Epithelial cell of proximal tubule (primary cell): ENCODE measurements around the gene C1QTNF8. TPM values are rescaled to one million over a fixed set of nuclear protein-coding genes. Genes with fewer than 3 reads are reported as not detected.

Source experiments
- DNase-seq: peaks from one replicate; pipeline ENCODE4 v3.0.0-alpha.2; 2011; ENCODE audit warnings: low read depth
- H3K4me3 ChIP-seq: 2 replicates; pipeline ENCODE4 v1.5.1; 2011; ENCODE audit warnings: low read depth, mild to moderate bottlenecking, low read length
- total RNA-seq: library from RNA; depleted of rRNA; stranded (reverse); fragments of >200 nt; gene quantifications from 2 replicates; pipeline ENCODE4 v1.2.3, GENCODE V29; 2015
- TF ChIP-seq, protein P1 (sequence below): conservative IDR thresholded peaks from 2 replicates; pipeline ENCODE4 v1.5.1; 2012; ENCODE audit warnings: low read depth, mild to moderate bottlenecking, low read length

The C1QTNF8 gene
- total RNA-seq, 1 donor from 2014 or later = not detected

DNA sequence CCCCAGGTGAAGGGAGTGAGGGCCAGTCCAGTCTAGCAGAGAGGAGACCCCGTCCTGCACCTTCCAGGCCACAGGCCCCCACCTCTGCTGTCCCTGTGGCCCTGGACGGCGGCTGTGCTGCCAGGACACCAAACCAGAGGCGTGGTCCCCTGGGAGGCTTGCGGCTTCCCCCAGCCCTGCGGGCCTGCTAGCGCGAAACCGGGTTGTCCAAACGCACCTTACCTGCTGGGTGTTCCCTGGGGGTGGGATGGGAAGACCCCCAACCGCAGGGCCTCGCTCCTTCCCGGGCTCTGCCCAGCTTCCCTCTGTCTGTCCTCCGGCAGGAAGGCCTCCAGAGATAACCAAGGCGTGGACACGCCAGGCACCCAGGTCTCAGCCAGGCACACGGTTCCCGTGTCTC is 37.2 kb upstream of the C1QTNF8 start:
- no peak for DNase-seq
- TF ChIP-seq, protein P1, sequence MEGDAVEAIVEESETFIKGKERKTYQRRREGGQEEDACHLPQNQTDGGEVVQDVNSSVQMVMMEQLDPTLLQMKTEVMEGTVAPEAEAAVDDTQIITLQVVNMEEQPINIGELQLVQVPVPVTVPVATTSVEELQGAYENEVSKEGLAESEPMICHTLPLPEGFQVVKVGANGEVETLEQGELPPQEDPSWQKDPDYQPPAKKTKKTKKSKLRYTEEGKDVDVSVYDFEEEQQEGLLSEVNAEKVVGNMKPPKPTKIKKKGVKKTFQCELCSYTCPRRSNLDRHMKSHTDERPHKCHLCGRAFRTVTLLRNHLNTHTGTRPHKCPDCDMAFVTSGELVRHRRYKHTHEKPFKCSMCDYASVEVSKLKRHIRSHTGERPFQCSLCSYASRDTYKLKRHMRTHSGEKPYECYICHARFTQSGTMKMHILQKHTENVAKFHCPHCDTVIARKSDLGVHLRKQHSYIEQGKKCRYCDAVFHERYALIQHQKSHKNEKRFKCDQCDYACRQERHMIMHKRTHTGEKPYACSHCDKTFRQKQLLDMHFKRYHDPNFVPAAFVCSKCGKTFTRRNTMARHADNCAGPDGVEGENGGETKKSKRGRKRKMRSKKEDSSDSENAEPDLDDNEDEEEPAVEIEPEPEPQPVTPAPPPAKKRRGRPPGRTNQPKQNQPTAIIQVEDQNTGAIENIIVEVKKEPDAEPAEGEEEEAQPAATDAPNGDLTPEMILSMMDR = no peak
- no peak overlapping the region for H3K4me3 ChIP-seq

DNA sequence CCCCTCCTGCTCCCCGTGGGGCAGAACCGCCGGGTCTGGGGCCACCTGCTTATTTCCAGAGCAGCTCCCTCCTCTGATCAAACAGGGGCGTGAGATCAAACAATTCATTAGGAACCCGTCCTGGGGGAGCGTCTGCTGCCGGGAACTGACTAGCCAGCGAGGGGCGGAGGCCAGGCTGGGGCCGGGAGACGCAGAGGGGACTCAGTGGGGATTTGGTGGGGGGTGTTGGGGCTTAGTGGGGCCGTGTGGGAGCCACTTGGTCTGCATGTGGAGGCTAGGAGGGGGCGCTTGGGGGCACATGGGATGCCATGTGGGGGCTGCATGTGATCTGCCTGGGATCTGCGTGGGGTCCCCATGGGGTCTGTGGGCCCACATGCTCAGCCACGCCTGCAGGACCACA is 36.4 kb upstream of the C1QTNF8 start:
- DNase-seq = no peak
- no peak overlapping the region for H3K4me3 ChIP-seq
- TF ChIP-seq, protein P1 = no peak

DNA sequence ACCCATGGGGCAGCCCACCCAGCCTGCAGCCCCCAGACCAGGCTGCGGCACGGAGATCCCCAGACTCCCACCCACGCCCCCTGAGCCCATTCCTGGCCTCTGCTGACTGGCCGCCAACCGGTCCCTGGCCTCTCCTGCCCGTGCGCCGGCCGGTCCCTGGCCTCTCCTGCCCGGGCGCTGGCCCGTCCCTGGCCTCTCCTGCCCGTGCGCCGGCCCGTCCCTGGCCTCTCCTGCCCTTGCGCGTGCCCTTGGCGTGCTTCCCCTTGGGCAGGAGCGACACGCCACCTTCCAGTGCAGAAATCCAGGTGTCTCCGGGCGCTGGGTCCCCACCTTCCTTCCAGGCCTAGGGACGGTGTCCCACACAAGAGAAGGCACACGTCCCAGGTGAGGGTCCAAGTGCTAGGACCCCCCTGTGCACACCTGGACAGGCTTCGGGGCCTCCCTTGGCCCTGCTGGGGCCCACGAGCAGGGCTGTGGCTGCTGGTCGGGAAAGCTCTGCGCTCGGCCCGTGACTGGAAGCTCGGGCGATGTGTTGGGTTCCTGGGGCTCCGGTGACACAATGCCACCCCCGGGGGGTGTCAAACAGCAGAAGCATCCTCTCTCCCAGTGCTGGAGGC is 35.4 kb upstream of the C1QTNF8 start:
- TF ChIP-seq, protein P1 = no peak
- no peak overlapping the region for H3K4me3 ChIP-seq
- no peak for DNase-seq

DNA sequence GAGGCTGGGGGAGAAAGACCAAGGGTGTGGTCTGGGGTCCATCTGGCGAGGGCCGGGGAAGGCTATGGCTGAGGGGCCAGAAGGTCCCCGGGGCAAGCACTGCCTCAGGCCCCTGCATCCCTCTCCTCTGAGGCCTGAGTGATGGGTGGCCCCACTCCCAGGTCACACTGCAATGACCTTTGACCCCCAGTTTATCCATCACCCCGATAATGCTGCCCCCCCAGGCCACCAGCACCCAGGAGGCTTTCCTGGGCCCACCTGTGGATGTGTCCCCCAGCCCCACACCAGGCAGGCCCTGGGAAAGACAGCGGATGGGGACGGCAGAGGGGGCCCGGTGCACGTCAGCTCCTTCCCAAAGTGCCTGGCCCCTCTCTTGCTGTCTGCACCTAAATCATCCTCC is 34.3 kb upstream of the C1QTNF8 start:
- TF ChIP-seq, protein P1 = no peak
- no peak for DNase-seq
- no peak overlapping the region for H3K4me3 ChIP-seq

DNA sequence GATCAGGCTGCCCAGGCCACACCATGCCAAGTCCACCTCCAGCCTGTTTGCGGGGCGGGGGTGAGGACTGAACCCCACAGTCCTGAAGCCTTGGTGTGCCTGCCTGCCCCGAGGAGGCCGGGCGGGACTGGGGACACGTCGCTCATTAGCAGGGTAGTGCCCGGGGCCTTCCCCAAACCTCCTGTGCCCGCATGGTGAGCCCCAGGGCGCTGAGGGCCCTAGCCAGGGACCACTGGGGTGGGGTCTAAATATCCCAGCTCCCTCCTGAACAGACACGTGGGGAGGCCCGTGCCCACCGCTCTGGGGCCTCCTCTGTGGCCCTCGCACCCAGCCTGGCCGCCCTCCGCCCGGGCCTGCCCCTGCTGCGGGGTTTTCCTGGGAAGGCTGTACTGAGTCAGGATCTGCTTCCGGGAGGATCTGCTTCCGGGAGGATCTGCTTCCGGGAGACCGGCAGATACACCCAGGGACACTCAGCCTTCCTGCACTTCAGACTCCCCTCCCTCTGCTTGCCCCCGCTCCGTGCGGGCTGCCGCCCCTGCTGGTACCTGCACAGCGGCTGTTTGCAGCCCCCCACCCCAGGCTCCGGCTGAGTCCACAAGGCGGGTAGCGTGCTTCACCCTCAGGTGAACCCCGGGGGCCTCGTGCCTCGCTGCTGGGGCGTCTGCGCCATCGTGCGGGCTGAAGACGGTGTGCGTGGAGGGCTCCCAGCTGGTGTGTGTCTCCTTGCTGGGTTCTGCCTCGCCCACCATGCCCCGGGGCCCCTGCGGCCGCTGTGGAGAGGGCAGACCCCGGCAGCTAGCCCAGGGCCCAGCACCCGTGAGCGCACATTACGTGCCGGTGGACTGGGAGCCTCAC is 33.3 kb upstream of the C1QTNF8 start:
- TF ChIP-seq, protein P1 = no peak
- no peak for DNase-seq
- no peak overlapping the region for H3K4me3 ChIP-seq

DNA sequence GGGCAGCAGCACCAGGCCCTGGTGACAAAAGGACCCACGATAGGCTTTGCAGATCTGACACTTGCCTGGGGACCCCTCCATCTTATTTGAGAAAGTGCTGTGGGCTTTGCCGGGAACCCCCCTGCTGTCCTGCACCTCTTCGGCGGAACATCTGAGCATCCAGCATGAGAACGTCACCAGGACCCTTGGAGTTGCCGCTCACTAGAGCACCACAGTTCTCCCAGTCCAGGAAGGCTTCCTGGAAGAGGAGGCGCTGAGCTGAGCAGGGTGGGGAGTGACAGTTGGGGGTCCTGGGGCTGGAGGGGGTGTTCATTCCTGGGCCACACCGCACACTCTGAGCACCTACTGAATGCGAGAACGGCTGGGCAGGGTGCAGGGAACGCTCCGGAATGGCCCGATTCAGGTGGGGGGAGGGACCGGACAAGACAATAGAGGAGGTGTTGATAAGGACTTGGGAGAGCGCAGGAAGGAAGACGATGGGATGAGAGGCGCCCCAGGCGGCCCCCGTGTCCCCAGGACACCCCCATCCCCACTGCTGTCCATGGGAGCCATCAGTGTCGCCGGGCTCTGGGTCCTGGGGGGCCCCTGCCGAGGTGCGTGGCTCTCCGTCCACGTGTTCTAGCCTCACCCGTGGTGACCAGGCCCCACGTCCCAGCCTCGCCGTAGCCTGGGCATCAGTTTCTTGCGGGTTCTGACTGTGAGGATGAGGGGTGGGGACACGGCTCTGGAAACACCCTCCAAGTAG is 32.1 kb upstream of the C1QTNF8 start:
- TF ChIP-seq, protein P1 = no peak
- no peak for DNase-seq

More for the DNA sequence above, 32.1 kb upstream of the C1QTNF8 start:
- no peak overlapping the region for H3K4me3 ChIP-seq
